Cardiac muscle cell (in vitro differentiated cells and primary cell): Measurements from ENCODE around the gene ANKRD33B. TPM values are rescaled to one million over a fixed set of nuclear protein-coding genes. Genes with fewer than 3 reads are reported as not detected.

Experiments
- DNase-seq, 2 donors: peaks; one replicate each; pipeline versions ENCODE4 v3.0.0 to v3.0.0-alpha.2; 2010 to 2017; ENCODE audit warnings: low read depth in 1 of 2, low spot score in 1 of 2
- H3K27ac ChIP-seq: fragments of 200-600 bp; sonication (generic); 2 replicates; pipeline ENCODE4 v1.5.1; 2016
- H3K27me3 ChIP-seq: fragments of 200-600 bp; sonication (generic); 2 replicates; pipeline ENCODE4 v1.6.0; 2016; ENCODE audit warnings: control low read depth
- H3K36me3 ChIP-seq: fragments of 200-600 bp; sonication (generic); 2 replicates; pipeline ENCODE4 v1.5.1; 2016; ENCODE audit warnings: control low read depth
- H3K4me1 ChIP-seq: fragments of 200-600 bp; sonication (generic); 2 replicates; pipeline ENCODE4 v1.8.1; 2017; ENCODE audit warnings: low read depth, mild to moderate bottlenecking, mixed run types
- H3K4me3 ChIP-seq: fragments of 200-600 bp; sonication (generic); 2 replicates; pipeline ENCODE4 v1.5.1; 2016; ENCODE audit warnings: mild to moderate bottlenecking
- H3K9me3 ChIP-seq: fragments of 200-600 bp; sonication (generic); 2 replicates; pipeline ENCODE4 v1.5.1; 2017; ENCODE audit warnings: low read depth, mild to moderate bottlenecking, control low read depth
- polyA plus RNA-seq: library from polyadenylated mRNA; unstranded; fragments of >200 nt; fragmentation: Nextera tagmentation; extraction: Ambion mirVana; gene quantifications from 2 replicates; pipeline ENCODE4 v1.2.1, GENCODE V29; 2016
- total RNA-seq: library from RNA; depleted of rRNA; stranded (reverse); fragments of >200 nt; gene quantifications from 2 replicates; pipeline ENCODE4 v1.2.3, GENCODE V29; 2016
- TF ChIP-seq, protein P1 (sequence below): IDR thresholded peaks from 2 replicates; pipeline ENCODE4 v1.5.1; 2012; ENCODE audit warnings: low read depth, mild to moderate bottlenecking, low read length

Gene ANKRD33B
- total and polyA plus RNA-seq, 2 experiments from 2014 or later = 5.7 to 14.8 TPM

DNA sequence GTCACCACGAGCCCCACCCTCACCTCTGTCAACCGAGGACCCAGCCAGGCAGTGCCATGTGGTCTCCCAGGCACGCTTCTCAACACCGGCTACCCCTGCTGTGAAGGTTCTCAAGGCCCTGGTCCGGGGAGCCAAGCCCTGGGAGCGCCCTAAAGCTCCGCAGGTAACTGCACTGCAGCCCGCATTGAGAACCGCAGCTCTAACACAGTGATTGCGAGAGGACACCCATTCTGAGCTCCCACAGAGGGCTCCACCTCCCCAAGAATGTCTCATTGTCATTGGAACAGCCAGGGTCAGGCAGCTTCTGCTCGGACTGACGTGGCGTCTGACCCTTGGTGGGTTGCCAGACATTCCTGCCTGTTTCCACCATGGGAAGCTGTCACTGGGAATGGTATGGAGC is 88.3 kb downstream of the ANKRD33B start:
- Histone ChIP-seq H3K4me3 (no peak overlapping the region), H3K27me3 (no peaks in the 10 kb centered on the region), H3K4me1 (no peaks in the 10 kb centered on the region), H3K27ac (no peak overlapping the region), H3K9me3 (no peaks in the 10 kb centered on the region), H3K36me3 (peaks cover 5% of the 10 kb centered on the region)
- TF ChIP-seq, protein P1, sequence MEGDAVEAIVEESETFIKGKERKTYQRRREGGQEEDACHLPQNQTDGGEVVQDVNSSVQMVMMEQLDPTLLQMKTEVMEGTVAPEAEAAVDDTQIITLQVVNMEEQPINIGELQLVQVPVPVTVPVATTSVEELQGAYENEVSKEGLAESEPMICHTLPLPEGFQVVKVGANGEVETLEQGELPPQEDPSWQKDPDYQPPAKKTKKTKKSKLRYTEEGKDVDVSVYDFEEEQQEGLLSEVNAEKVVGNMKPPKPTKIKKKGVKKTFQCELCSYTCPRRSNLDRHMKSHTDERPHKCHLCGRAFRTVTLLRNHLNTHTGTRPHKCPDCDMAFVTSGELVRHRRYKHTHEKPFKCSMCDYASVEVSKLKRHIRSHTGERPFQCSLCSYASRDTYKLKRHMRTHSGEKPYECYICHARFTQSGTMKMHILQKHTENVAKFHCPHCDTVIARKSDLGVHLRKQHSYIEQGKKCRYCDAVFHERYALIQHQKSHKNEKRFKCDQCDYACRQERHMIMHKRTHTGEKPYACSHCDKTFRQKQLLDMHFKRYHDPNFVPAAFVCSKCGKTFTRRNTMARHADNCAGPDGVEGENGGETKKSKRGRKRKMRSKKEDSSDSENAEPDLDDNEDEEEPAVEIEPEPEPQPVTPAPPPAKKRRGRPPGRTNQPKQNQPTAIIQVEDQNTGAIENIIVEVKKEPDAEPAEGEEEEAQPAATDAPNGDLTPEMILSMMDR = no peak
- no peak for DNase-seq

DNA sequence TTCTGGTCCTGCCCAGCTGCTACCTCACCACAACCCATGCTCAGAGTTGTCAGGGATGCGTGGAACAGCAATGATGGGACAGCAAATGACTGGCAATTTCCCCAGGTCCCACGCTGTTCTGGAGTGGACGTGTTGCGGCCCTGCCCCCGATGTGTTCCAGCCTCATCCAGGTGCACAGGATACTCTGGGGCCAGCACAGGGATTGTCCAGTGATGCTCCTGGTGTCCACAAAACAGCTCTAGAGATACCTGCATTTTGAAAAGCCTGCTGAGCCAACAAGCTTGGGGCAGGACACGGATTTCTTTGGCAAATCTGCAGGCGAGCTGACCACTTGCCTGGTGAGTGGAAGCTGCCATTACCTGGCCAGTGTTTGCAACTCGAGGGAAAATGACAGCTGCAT is 88.7 kb downstream of the ANKRD33B start:
- DNase-seq = no peak
- H3K27ac ChIP-seq = no peak overlapping the region
- no peak overlapping the region for H3K4me3 ChIP-seq
- H3K27me3 ChIP-seq = no peaks in the 10 kb centered on the region
- H3K4me1 ChIP-seq = no peaks in the 10 kb centered on the region
- H3K36me3 ChIP-seq = peaks cover 5% of the 10 kb centered on the region
- TF ChIP-seq, protein P1 = no peak
- no peaks in the 10 kb centered on the region for H3K9me3 ChIP-seq

DNA sequence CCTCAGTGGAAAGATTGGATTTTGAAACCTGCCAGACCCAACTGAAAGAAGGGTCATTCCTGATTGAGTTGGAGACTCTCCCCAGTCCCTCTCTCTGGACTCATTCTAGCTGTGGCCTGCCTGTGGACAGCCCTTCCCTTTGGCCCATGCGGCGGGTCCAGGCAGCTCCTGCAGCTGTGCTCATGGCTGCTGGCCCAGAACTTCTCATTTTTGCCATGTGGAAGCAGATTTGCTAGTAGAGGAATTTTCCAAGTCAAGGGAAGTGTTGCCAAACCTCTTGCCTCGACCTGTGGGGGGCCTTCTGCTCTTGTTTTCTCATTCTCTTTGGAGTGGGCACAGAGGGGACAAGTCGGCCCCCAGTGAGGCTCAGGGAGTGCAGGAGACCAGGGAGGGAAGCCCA is 89.2 kb downstream of the ANKRD33B start:
- H3K4me1 ChIP-seq = no peaks in the 10 kb centered on the region
- TF ChIP-seq, protein P1 = no peak
- no peak overlapping the region for H3K4me3 ChIP-seq
- H3K36me3 ChIP-seq = peaks cover 5% of the 10 kb centered on the region
- H3K27me3 ChIP-seq = no peaks in the 10 kb centered on the region
- H3K27ac ChIP-seq = no peak overlapping the region
- H3K9me3 ChIP-seq = no peaks in the 10 kb centered on the region
- peak in 1 of 2 donors; percentile 42 for DNase-seq

DNA sequence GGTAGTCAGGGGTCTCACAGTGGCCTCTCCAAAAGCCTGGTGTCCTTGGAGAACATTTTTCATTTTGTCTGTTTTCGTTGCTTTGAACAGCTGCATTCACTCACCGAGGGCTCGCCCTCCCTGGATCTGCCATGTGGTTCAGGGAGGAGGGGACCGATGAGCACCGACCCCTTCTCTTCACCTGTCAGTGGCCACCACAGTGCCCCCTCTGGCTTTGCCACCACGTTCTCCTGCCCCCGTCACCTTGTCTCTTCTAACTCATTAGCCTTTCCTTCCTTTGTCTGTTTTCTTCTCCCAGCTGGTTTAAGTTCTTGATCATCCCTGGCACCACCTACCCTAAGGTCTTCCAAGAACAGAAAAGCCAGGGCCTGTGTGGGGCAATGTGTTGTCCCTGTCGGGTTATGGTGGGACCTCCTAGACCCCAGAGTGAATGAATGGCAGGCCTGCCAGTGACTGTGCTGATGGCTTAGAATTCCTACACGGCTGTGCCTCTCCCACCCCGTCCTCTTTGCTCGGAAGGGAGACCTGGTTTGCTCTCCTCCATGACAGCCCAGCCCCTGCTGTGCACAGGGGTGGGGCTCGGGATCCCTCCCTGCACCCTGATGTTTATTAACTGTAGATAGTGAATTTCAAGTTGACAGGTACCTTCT is 90.0 kb downstream of the ANKRD33B start:
- H3K27ac ChIP-seq = no peak overlapping the region
- TF ChIP-seq, protein P1 = no peak
- H3K27me3 ChIP-seq = no peaks in the 10 kb centered on the region
- no peak overlapping the region for H3K4me3 ChIP-seq
- H3K4me1 ChIP-seq = no peaks in the 10 kb centered on the region
- H3K9me3 ChIP-seq = no peaks in the 10 kb centered on the region
- peaks cover 5% of the 10 kb centered on the region for H3K36me3 ChIP-seq
- DNase-seq = no peak

- no peak for DNase-seq
- TF ChIP-seq, protein P1 = no peak
- no peaks in the 10 kb centered on the region for H3K27me3 ChIP-seq
- H3K9me3 ChIP-seq = no peaks in the 10 kb centered on the region
- H3K4me1 ChIP-seq = no peaks in the 10 kb centered on the region
- H3K36me3 ChIP-seq = peaks cover 5% of the 10 kb centered on the region
- H3K27ac ChIP-seq = no peak overlapping the region
- H3K4me3 ChIP-seq = no peak overlapping the region
These were observed 90.7 kb downstream of the ANKRD33B start for GRCh38 chr5:10654566-10654965.
